Right lobe of liver (tissue), 6 donors: Measurements from ENCODE around the gene SYT9. TPM values are rescaled to one million over a fixed set of nuclear protein-coding genes. Genes with fewer than 3 reads are reported as not detected.

Source experiments
- ATAC-seq, 4 donors: fragments of 200-7000 bp; cut with Tn5 transposase; one replicate each; pipeline ENCODE4 v1.9.1; 2020; ENCODE audit warnings: mild to moderate bottlenecking in 4 of 4, moderate library complexity in 4 of 4
- DNase-seq, 3 donors: peaks; one replicate each; pipeline ENCODE4 v3.0.0-alpha.2; 2020
- H3K27ac ChIP-seq, 3 donors: fragments of 200-600 bp; one replicate each; pipeline ENCODE4 v1.8.0; 2022
- H3K27me3 ChIP-seq, 2 donors: fragments of 200-600 bp; one replicate each; pipeline ENCODE4 v1.8.0; 2022
- H3K36me3 ChIP-seq, 4 donors: fragments of 200-600 bp; sonication (generic) in 1 of 4; one replicate each; pipeline versions ENCODE4 v1.5.1 to v1.8.0; 2017 to 2022; ENCODE audit warnings: control low read depth in 1 of 4
- H3K4me1 ChIP-seq, 4 donors: fragments of 200-600 bp; sonication (generic) in 1 of 4; one replicate each; pipeline versions ENCODE4 v1.5.1 to v1.8.0; 2017 to 2022; ENCODE audit warnings: control low read depth in 1 of 4
- H3K4me3 ChIP-seq, 3 donors: fragments of 200-600 bp; one replicate each; pipeline ENCODE4 v1.8.0; 2022
- H3K9me3 ChIP-seq, 4 donors: fragments of 200-600 bp; sonication (generic) in 1 of 4; one replicate each; pipeline versions ENCODE4 v1.5.1 to v1.8.0; 2017 to 2022; ENCODE audit warnings: control low read depth in 1 of 4
- POLR2A ChIP-seq: fragments of 450-650 bp; IDR thresholded peaks from one replicate; pipeline ENCODE4 v1.6.1; 2017; ENCODE audit warnings: antibody characterized with exemption, mild to moderate bottlenecking
- WGBS: methylation state at CpG from one replicate; pipeline ENCODE4 v1.1.6; 2018; ENCODE audit warnings: low coverage, low lambda C conversion rate; ENCODE audit not compliant: insufficient coverage; ENCODE audit errors: missing lambda C conversion rate; 5-methylcytosine and 5-hydroxymethylcytosine counted together
- intact Hi-C, 2 donors: fragments of 100-400 bp; cut with DNase I; formaldehyde crosslinking; loops; one replicate each; pipeline versions ENCODE4 v1.11.2 to v1.14.1; 2022
- total RNA-seq, 6 experiments: library from RNA; depleted of rRNA in 2 of 6; stranded (reverse); fragments of >200 nt in 2 of 6; fragmentation: NEBNext Ultra II Directional in 3 of 6; extraction: Animal tissue kit (Norgen Biotek cat#: 25700) in 3 of 6; gene quantifications; one replicate each; pipeline versions ENCODE4 v1.1.0 to v1.2.4, GENCODE V29; 2016 to 2023
- TF ChIP-seq, protein P1 (sequence below), 4 donors: fragments of 200-600 bp in 3 of 4; fragments of 450-650 bp in 1 of 4; IDR thresholded peaks; one replicate each; pipeline versions ENCODE4 v1.5.1 to v1.8.0; 2016 to 2022; ENCODE audit warnings: antibody characterized with exemption in 4 of 4, mild to moderate bottlenecking in 2 of 4
- donor health status: DM: no; HTN: yes; CAD: no.
- donor health status: DM: no; HTN: no; CAD: no.
- donor health status: DM: no; HTN: no; CAD: no.
- donor health status: DM: no; HTN: yes; CAD: no.
- donor health status: DM: no; HTN: yes; CAD: no.

Gene SYT9
- total RNA-seq, 6 experiments from 2014 or later: 3.0 to 12.6 (median 4.5) TPM

DNA sequence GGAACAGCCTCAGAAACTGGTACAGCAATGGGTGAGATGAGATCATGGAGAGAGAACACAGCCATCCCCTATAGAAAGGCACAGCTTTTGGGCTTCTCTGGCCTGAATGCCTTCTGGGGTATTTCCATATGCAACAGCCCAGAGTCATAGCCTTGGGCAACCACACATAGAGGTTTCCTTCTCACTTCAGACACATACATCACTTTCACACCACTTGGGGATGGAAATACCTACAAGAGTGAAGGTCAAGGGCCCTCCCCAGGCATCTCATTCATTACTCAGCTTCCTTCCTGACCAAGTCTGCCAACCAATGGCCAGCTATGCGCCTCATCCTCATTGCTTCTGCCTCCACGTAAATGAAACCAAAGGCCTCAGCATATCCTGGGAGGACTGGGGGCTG lies 215.9 kb downstream of the SYT9 start:
- H3K9me3 ChIP-seq: no peaks in the 10 kb centered on the region
- TF ChIP-seq POLR2A: no peak
- TF ChIP-seq, protein P1, sequence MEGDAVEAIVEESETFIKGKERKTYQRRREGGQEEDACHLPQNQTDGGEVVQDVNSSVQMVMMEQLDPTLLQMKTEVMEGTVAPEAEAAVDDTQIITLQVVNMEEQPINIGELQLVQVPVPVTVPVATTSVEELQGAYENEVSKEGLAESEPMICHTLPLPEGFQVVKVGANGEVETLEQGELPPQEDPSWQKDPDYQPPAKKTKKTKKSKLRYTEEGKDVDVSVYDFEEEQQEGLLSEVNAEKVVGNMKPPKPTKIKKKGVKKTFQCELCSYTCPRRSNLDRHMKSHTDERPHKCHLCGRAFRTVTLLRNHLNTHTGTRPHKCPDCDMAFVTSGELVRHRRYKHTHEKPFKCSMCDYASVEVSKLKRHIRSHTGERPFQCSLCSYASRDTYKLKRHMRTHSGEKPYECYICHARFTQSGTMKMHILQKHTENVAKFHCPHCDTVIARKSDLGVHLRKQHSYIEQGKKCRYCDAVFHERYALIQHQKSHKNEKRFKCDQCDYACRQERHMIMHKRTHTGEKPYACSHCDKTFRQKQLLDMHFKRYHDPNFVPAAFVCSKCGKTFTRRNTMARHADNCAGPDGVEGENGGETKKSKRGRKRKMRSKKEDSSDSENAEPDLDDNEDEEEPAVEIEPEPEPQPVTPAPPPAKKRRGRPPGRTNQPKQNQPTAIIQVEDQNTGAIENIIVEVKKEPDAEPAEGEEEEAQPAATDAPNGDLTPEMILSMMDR (IDR thresholded peaks at IDR 0.05): no peak
- no peak overlapping the region for H3K27ac ChIP-seq
- H3K4me3 ChIP-seq: no peak overlapping the region
- no peaks in the 10 kb centered on the region for H3K27me3 ChIP-seq
- H3K4me1 ChIP-seq: no peaks in the 10 kb centered on the region
- intact Hi-C loops: no loop called here
- ATAC-seq (no peak), DNase-seq (no peak)
- no peaks in the 10 kb centered on the region for H3K36me3 ChIP-seq
- WGBS: 100% methylated on average over 1 of the region's 2 CpGs

DNA sequence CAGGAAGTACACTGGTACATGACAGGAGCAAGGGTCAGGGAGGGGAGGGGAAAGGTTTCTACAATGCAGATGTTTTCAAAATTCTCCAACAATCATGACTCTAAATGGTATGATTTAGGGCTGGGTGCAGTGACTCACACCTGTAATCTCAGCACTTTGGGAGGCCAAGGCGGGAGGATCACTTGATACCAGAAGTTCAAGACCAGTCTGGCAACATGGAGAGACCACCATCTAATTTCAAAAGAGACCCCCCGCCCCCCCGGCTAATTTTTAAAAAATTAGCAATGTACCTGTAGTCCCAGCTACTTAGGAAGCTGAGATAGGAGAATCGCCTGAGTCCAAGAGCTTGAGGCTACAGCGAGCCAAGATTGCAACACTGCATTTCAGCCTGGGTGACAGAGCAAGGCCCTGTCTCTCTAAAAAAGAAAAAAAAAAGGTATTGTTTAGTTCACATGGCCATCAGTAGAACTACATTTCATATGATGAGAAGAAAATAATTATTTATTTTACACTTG lies 217.7 kb downstream of the SYT9 start:
- Histone ChIP-seq H3K27me3 (no peaks in the 10 kb centered on the region), H3K4me3 (no peak overlapping the region), H3K36me3 (no peaks in the 10 kb centered on the region), H3K4me1 (no peaks in the 10 kb centered on the region), H3K27ac (no peak overlapping the region), H3K9me3 (no peaks in the 10 kb centered on the region)
- TF ChIP-seq, protein P1 (IDR thresholded peaks at IDR 0.05): no peak
- no peak for TF ChIP-seq POLR2A
- 73% methylated on average over 4 of the region's 5 CpGs for whole genome bisulfite sequencing
- no peak for ATAC-seq
- intact Hi-C loops: no loop called here
- DNase-seq: no peak

DNA sequence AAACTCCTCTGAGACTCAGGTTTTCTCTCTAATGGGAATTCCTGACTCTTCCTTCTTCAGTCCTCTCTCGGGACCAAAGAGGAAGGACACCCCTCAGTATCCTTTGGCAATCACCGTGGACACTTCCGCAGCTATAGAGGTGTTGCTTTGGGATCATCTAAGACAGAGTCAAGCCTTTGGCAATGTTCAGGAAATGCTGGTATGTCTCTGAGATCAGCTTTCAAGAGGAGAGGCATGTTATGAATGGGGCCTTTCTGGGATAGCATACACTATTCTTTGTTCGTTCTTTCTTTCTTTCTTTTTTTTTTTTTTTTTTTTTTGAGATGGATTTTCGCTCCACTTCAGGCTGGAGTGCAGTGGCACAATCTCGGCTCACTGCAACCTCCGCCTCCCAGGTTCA lies 219.4 kb downstream of the SYT9 start:
- ATAC-seq (no peak), DNase-seq (no peak)
- no peaks in the 10 kb centered on the region for H3K9me3 ChIP-seq
- no peak overlapping the region for H3K4me3 ChIP-seq
- H3K27ac ChIP-seq: no peak overlapping the region
- H3K36me3 ChIP-seq: no peaks in the 10 kb centered on the region
- intact Hi-C loops: no loop called here
- H3K27me3 ChIP-seq: no peaks in the 10 kb centered on the region
- no peak for TF ChIP-seq POLR2A
- TF ChIP-seq, protein P1 (IDR thresholded peaks at IDR 0.05): no peak
- WGBS: 70% methylated on average over 2 of the region's 7 CpGs
- no peaks in the 10 kb centered on the region for H3K4me1 ChIP-seq

DNA sequence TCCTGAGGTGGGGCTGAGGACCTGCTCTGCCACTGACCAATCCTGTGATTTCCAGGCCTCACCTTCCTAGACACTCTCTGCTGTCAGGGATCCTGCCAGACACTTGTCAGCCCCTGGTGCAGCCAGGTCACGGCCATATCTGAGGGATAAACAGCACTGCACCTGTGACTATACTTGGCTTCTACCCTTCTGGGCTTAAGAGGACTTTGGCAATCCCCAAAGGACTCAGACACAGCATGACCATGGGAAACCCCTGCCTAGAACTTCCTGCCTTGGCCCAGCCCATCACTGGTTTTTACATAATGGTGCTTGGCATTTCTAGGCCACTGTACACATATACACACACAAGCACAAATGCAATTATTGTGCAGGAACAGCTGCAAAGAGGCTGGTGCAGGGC lies 222.0 kb downstream of the SYT9 start:
- no peaks in the 10 kb centered on the region for H3K9me3 ChIP-seq
- ATAC-seq: peak in 2 of 4 donors; percentile 20 to 25
- H3K27me3 ChIP-seq: no peaks in the 10 kb centered on the region
- no peak for DNase-seq
- no peak for TF ChIP-seq POLR2A
- TF ChIP-seq, protein P1 (IDR thresholded peaks at IDR 0.05): no peak
- intact Hi-C loops: no loop called here
- no CpG with 5 or more reads among the region's 1 CpG for WGBS
- no peak overlapping the region for H3K4me3 ChIP-seq
- no peaks in the 10 kb centered on the region for H3K4me1 ChIP-seq
- H3K36me3 ChIP-seq: no peaks in the 10 kb centered on the region
- H3K27ac ChIP-seq: no peak overlapping the region

DNA sequence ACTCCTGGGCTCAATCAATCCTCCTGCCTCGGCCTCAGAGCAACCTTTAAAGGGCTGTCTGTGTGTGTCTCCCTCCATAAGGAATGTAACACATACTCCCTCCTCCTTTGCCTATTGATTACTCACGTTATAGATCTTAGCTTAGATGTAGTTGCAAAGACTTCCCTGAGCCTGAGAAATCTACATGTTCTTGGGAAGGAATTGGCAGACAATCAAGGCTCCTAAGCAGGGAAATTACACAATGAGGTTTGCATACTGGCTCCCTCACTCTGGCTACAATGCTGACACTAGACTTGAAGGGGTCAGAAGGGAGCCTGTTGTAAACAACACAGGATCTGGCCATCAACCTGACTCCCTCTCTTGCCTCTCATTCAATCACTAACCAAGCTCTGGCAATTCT lies 228.4 kb downstream of the SYT9 start:
- intact Hi-C loops: no loop called here
- Histone ChIP-seq H3K4me1 (no peaks in the 10 kb centered on the region), H3K36me3 (no peaks in the 10 kb centered on the region), H3K27ac (no peak overlapping the region), H3K27me3 (no peaks in the 10 kb centered on the region), H3K4me3 (no peak overlapping the region), H3K9me3 (no peaks in the 10 kb centered on the region)
- DNase-seq: no peak
- no peak for TF ChIP-seq POLR2A
- TF ChIP-seq, protein P1 (IDR thresholded peaks at IDR 0.05): no peak
- WGBS: 57% methylated on average over 2 of the region's 2 CpGs
- peak in 2 of 4 donors; percentile 18 to 52 for ATAC-seq
